Left ventricle myocardium inferior (tissue), 1 donor: ENCODE data around the gene MXD4. TPM values are rescaled to one million over a fixed set of nuclear protein-coding genes. Genes with fewer than 3 reads are reported as not detected.
A peak's percentile ranks its signal among the peaks of the same experiment; 100 is the strongest.

Experiments
- DNase-seq: peaks from one replicate; pipeline ENCODE4 v3.0.0-alpha.2; 2020
- H3K27ac ChIP-seq: fragments of 200-600 bp; replicated peaks from 2 replicates; pipeline ENCODE4 v1.8.0; 2021
- H3K27me3 ChIP-seq: fragments of 200-600 bp; 2 replicates; pipeline ENCODE4 v1.8.0; 2021; ENCODE audit warnings: low read depth
- H3K36me3 ChIP-seq: fragments of 200-600 bp; 2 replicates; pipeline ENCODE4 v1.8.0; 2021
- H3K4me1 ChIP-seq: fragments of 200-600 bp; 2 replicates; pipeline ENCODE4 v1.8.0; 2021
- H3K4me3 ChIP-seq: fragments of 200-600 bp; 2 replicates; pipeline ENCODE4 v1.8.0; 2021; ENCODE audit warnings: mild to moderate bottlenecking, moderate library complexity
- H3K9me3 ChIP-seq: fragments of 200-600 bp; replicated peaks from 2 replicates; pipeline ENCODE4 v1.8.0; 2021
- intact Hi-C: fragments of 100-400 bp; cut with micrococcal nuclease; formaldehyde crosslinking; loops from one replicate; pipeline ENCODE4 v1.11.0; 2022
- long read RNA-seq: library from polyadenylated mRNA; unstranded; transcript quantifications from one replicate; pipeline ENCODE4 v2.0.0, GENCODE V29; 2021
- total RNA-seq: library from RNA; stranded (reverse); fragmentation: NEBNext Ultra II Directional; extraction: Animal tissue kit (Norgen Biotek cat#: 25700); gene quantifications from one replicate; pipeline ENCODE4 v1.2.1, GENCODE V29; 2021
- TF ChIP-seq, protein P1 (sequence below): fragments of 200-600 bp; IDR thresholded peaks from 2 replicates; pipeline ENCODE4 v1.8.0; 2021; ENCODE audit warnings: antibody characterized with exemption, mild to moderate bottlenecking, borderline replicate concordance
- donor health status: DM: no; HTN: yes; CAD: no; lungs with severe emphysema.

MXD4 gene
- 40.4 TPM for total RNA-seq
- long read RNA-seq, full-length matches to known transcripts = 125 of 184 reads
- long read RNA-seq, partial matches to known transcripts = 6 of 184 reads
- long read RNA-seq, other reads (novel, unspliced or antisense) = 53 of 184 reads

- Histone ChIP-seq H3K36me3 (no peaks in the 10 kb centered on the region), H3K27me3 (no peaks in the 10 kb centered on the region), H3K4me1 (peaks cover 91% of the 10 kb centered on the region), H3K4me3 (peak within 1 kb of the TSS; percentile 79), H3K9me3 (no peaks in the 10 kb centered on the region), H3K27ac (peak within 1 kb of the TSS; percentile 100)
- intact Hi-C loops = no loop called here
- TF ChIP-seq, protein P1, sequence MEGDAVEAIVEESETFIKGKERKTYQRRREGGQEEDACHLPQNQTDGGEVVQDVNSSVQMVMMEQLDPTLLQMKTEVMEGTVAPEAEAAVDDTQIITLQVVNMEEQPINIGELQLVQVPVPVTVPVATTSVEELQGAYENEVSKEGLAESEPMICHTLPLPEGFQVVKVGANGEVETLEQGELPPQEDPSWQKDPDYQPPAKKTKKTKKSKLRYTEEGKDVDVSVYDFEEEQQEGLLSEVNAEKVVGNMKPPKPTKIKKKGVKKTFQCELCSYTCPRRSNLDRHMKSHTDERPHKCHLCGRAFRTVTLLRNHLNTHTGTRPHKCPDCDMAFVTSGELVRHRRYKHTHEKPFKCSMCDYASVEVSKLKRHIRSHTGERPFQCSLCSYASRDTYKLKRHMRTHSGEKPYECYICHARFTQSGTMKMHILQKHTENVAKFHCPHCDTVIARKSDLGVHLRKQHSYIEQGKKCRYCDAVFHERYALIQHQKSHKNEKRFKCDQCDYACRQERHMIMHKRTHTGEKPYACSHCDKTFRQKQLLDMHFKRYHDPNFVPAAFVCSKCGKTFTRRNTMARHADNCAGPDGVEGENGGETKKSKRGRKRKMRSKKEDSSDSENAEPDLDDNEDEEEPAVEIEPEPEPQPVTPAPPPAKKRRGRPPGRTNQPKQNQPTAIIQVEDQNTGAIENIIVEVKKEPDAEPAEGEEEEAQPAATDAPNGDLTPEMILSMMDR = no peak
- DNase-seq = no peak
Observed at GRCh38 chr4:2261853-2262144, at the start of gene MXD4. MXD4 (minus strand) TSS chr4:2262109; CDS start chr4:2261980, 129 bp downstream.

DNA sequence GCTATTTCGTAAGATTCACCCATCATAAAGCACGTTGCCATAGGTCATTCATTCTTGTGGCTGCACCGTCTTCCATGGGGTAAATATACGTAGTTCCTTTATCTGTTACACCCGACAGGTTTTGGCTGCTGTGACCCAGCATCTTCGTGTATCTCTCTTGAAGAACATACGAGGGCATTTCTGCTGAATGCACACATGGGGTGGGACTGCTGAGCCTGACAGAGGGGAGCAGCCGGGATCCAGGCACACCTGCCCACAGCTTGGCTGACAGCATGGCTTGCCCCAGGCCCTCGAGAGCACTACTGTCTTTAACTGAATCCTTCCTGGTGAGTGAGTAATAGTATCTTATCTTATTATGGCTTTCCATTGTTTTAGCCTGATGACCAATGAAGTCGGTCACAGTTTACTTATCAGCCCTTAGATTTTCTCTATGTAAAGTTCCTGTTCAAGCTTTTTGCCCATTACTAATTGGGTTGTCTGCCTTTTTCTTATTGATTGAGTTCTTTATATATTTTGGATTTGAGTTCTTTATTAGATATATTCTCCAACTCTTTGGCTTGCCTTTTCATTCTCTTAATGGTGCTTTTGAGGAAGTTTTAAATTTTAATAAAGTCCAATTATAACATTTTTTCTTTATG, 45.0 kb upstream of the MXD4 start:
- H3K27me3 ChIP-seq = no peaks in the 10 kb centered on the region
- no peak overlapping the region for H3K27ac ChIP-seq
- TF ChIP-seq, protein P1 = no peak
- no peaks in the 10 kb centered on the region for H3K4me1 ChIP-seq
- no peak for DNase-seq
- intact Hi-C loops = no loop called here
- peaks cover 55% of the 10 kb centered on the region for H3K9me3 ChIP-seq
- H3K4me3 ChIP-seq = no peak overlapping the region
- peaks cover 13% of the 10 kb centered on the region for H3K36me3 ChIP-seq

- peaks cover 46% of the 10 kb centered on the region for H3K9me3 ChIP-seq
- H3K4me3 ChIP-seq = no peak overlapping the region
- H3K36me3 ChIP-seq = peaks cover 8% of the 10 kb centered on the region
- intact Hi-C loops = no loop called here
- H3K4me1 ChIP-seq = no peaks in the 10 kb centered on the region
- TF ChIP-seq, protein P1 = no peak
- no peak for DNase-seq
- no peak overlapping the region for H3K27ac ChIP-seq
- no peaks in the 10 kb centered on the region for H3K27me3 ChIP-seq
Observed at GRCh38 chr4:2305766-2306501, 44.0 kb upstream of the MXD4 start.

- Histone ChIP-seq H3K27ac (no peak overlapping the region), H3K4me1 (no peaks in the 10 kb centered on the region), H3K36me3 (peaks cover 8% of the 10 kb centered on the region), H3K9me3 (peaks cover 36% of the 10 kb centered on the region), H3K4me3 (no peak overlapping the region), H3K27me3 (no peaks in the 10 kb centered on the region)
- intact Hi-C loops = no loop called here
- no peak for DNase-seq
- TF ChIP-seq, protein P1 = no peak
Observed at GRCh38 chr4:2304877-2305561, 43.1 kb upstream of the MXD4 start.

DNA sequence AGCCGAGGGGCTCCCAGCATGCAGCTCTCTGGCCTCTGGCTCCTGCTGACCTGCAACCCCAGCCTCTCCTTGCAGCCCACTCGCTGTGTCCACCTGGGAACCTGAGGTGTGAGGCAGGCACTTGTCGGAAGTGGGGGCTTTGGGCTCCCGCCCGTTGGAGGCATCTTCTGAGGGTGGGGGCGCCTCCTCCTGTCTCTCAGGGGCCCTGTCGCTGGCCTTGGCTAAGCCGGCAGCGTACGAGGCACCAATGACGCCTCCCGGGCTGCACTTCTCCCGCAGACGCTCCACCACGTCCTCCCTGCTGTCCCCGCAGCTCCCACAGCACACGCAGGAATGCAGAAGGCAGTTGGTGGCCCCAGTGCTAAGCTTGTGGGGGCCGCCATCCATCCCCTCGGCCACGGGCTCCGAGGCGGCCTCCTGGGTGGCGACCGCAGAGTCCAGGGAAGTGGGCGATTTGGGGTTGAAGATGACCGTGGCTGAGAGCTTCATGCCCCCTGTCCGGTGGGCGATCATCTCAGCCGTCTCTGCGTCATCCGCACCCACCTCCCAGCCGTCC, 42.5 kb upstream of the MXD4 start:
- Histone ChIP-seq H3K27me3 (no peaks in the 10 kb centered on the region), H3K27ac (no peak overlapping the region), H3K4me3 (no peak overlapping the region), H3K4me1 (no peaks in the 10 kb centered on the region), H3K9me3 (peaks cover 30% of the 10 kb centered on the region), H3K36me3 (peaks cover 8% of the 10 kb centered on the region)
- intact Hi-C loops = no loop called here
- TF ChIP-seq, protein P1 = no peak
- DNase-seq = no peak
